RPMI8226 (cell line): ENCODE measurements around the gene SEMG1.

Source experiments
- DNase-seq: peaks from one replicate; pipeline ENCODE4 v3.0.0-alpha.2; 2015

Gene SEMG1, protein sequence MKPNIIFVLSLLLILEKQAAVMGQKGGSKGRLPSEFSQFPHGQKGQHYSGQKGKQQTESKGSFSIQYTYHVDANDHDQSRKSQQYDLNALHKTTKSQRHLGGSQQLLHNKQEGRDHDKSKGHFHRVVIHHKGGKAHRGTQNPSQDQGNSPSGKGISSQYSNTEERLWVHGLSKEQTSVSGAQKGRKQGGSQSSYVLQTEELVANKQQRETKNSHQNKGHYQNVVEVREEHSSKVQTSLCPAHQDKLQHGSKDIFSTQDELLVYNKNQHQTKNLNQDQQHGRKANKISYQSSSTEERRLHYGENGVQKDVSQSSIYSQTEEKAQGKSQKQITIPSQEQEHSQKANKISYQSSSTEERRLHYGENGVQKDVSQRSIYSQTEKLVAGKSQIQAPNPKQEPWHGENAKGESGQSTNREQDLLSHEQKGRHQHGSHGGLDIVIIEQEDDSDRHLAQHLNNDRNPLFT

DNA sequence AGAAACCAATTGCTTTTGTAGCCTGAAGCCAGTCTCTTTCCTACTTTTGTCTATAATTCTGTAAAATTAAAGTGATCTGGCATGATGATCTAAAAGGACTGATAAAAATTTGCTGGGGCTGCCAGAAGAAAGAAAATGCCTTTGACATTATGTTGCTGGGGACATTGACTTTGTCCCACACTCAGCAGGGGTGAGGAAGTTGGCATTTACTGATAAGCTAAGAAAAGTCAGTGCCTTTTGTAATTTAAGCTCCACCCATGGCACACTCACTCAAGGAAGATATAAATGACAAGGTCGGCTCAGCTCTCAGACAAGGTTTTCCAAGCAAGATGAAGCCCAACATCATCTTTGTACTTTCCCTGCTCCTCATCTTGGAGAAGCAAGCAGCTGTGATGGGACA, at the start of gene SEMG1:
Gene SEMG1 (plus strand): TSS at position 309 of the 400 bp plus-strand sequence. CDS start 21 bp downstream, at position 330.
- no peak for DNase-seq

- no peak for DNase-seq
Measured at GRCh38 chr20:45157962-45158361, 48.9 kb upstream of the SEMG1 start.

DNA sequence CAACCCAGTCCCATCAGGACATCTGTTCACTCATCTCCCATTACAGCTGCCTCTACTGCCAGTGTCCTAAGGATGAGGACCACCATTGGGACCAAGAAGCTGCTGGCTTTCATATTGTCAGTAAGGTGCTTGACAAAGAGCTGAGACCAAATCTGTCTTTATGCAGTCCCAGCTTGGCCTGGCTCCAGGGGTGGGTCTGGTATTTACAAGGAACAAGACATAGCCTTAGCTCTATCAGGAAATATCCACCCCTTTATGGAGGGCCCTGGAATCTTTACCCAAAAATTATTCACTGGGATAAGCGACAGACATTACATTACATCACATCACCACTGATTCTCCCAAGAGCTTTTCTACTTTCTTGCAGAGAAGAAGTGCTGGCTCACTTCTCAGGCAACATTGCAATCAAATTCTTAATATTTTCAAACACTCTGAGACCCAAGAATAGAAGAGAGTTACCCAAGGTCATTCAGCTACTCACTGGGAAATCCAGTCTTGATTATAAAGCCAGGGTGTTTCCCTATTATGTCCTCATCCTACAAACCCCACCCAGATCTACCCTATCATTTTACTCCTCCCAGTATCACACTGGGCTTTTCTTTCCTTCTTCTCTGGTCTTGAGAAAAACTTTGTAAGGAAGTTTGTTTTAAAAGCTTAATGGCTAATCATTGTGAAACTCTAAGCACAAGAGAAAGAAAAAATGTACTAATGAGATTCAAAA, 43.6 kb upstream of the SEMG1 start:
- DNase-seq: no peak

GRCh38 chr20:45164906-45165305, 41.9 kb upstream of the SEMG1 start:
- no peak for DNase-seq

GRCh38 chr20:45173522-45173921, 33.3 kb upstream of the SEMG1 start:
- DNase-seq: no peak

DNA sequence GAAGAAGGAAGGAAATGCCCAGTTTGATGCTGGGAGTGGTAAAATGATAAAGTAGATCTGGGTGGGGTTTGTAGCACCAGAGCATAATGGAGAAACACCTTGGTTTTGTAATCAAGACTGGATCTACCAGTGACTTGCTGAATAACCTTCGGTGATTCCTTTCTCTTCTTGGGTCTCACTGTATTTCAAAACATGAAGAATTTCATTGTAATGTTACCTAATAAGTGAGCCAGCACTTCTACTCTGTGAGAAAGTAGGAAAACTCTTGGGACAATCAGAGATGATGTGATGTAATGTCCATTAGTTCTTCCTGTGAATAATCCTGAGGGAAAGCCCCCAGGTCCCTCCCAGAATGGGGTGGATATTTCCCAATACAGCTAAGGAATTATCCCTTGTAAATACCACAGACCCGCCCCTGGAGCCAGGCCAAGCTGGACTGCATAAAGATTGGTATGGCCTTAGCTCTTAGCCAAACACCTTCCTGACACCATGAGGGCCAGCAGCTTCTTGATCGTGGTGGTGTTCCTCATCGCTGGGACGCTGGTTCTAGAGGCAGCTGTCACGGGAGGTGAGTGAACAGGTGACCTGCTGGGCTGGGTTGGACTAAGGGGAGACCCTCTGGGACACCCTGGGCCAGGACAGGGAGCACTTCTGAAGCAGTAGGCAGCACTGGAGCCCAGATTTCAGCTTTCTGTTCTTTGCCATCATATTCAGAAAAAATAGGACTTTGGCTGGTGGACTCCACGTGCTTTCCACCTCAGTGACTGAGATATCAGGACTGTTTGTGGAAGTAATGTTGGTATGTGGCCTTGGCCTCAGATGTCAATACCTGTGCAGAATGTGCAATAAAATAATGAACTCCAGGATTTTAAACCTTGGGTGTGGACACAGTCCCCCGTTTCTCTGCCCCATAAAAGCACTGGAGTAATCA, 32.1 kb upstream of the SEMG1 start, which contains the start of gene PI3:
Gene PI3 (plus strand): TSS at position 469 of the 931 bp plus-strand sequence. CDS start 21 bp downstream, at position 490.
- no peak for DNase-seq

- DNase-seq: no peak
Measured at GRCh38 chr20:45176526-45177267, 30.1 kb upstream of the SEMG1 start.

- no peak for DNase-seq
Measured at GRCh38 chr20:45179166-45179565, 27.7 kb upstream of the SEMG1 start.

DNA sequence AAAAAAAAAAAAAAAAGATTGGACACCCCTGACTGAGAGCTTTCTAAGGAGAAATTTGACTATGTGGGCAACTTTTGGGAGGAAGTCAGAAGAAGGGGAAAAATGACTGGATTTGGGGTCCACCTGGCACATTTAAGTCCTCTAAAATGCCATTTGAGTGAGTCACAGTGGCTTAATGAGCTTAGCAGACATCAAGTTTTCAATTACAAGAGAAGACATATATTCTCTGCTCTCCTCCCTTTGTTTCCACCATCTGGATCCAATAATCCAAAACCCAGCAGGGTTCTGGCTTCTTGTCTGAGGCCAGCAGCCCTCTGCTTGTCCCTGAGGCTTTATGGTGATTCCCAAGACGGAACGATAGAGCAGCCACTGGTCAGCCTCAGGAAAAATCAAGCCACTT, 25.2 kb upstream of the SEMG1 start:
- no peak for DNase-seq

GRCh38 chr20:45183084-45183483, 23.7 kb upstream of the SEMG1 start:
- DNase-seq: no peak

- DNase-seq: no peak
Measured at GRCh38 chr20:45187693-45188092, 19.1 kb upstream of the SEMG1 start.

- DNase-seq: no peak
Measured at GRCh38 chr20:45189067-45189609, 17.7 kb upstream of the SEMG1 start.

- no peak for DNase-seq
Measured at GRCh38 chr20:45189861-45190260, 17.0 kb upstream of the SEMG1 start.

DNA sequence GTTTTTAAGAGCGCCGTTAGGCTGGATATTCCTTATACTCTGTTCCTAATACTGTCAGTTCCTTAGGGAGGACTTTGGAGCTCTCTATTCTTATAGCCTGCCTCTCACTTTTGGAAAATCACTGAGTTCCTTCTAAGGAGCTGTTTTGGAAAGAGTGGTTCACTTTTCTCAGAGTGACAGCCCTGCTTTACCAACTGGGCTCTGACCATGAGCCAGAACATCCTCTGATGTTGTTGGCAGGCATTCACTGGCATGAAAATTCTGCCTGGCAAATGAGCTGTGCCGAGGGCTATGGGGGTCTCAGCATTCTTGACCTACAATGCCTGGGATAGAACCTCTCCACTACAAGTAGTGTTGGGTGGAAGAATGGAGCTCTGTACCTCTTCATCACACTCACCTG, 14.9 kb upstream of the SEMG1 start:
- DNase-seq: no peak

GRCh38 chr20:45193331-45193730, 13.5 kb upstream of the SEMG1 start:
- DNase-seq: no peak

DNA sequence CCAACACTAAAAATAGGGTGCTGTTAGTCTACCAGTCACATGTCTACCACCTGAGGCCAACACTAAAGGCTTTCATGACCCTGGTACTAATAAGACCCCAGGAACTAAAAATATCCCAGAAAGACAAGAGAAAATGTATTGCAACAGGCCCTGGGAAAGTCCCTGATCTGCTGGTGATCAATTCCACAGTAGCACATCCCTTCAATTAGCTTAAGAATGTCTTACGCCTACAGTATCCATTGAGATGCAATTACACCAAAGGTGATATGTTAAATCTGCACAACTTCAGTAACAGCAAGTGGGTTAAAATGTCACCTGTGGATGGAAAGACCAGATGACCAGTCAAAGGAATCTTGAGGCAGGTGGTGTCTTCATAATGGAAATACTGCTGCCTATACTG, 3.1 kb downstream of the SEMG1 start:
- no peak for DNase-seq

- DNase-seq: no peak
Measured at GRCh38 chr20:45211569-45212474, 5.0 kb downstream of the SEMG1 start.

- DNase-seq: no peak
Measured at GRCh38 chr20:45212836-45213235, 6.0 kb downstream of the SEMG1 start.

DNA sequence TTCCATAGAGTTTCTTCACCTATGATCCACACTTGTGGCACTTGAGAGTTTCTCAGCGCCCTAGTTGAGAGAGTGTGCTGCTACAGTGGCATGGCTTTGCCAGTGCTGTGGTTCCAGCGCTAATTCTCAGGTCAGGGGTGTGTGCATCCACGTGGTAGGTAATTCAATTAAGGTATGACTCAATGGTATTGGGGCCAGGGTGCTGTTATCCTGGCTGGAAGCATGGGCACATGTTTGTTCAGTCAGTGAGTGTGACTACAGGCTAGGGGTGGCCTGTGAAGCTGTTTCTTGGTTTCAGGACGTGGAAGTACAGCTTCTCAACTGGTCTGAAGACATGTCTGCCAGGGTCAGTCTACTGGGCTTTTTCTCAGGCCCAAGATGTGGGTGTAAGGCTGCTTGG, 11.3 kb downstream of the SEMG1 start:
- DNase-seq: no peak

GRCh38 chr20:45218636-45219035, 11.8 kb downstream of the SEMG1 start:
- DNase-seq: no peak

DNA sequence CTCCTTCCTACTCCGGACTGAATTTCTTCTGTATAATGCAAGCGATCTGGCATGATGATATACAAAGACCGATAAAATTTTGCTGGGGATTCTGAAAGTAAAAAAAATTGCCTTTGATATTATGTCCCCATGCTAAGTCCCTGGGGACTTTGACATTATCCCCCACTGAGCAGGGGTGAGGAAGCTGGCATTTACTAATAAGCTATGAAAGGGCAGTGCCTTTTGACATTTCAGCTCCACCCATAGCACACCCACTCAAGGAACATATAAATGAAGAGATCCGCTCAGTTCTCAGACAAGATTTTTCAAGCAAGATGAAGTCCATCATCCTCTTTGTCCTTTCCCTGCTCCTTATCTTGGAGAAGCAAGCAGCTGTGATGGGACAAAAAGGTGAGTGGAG, 14.2 kb downstream of the SEMG1 start, which contains the start of gene SEMG2:
Gene SEMG2 (plus strand): TSS at position 298 of the 400 bp plus-strand sequence. CDS start 17 bp downstream, at position 315.
- DNase-seq: no peak
